Measurements from ENCODE around the gene RAB27A. TPM values are rescaled to one million over a fixed set of nuclear protein-coding genes. Genes with fewer than 3 reads are reported as not detected.

The RAB27A gene
- total and polyA plus RNA-seq, 9 of the 15 experiments (the other 6 are each of a cell fraction or from before 2014, with no cell fraction given) = 31.5 to 171 (median 80.4) TPM

- TF ChIP-seq, protein P1, sequence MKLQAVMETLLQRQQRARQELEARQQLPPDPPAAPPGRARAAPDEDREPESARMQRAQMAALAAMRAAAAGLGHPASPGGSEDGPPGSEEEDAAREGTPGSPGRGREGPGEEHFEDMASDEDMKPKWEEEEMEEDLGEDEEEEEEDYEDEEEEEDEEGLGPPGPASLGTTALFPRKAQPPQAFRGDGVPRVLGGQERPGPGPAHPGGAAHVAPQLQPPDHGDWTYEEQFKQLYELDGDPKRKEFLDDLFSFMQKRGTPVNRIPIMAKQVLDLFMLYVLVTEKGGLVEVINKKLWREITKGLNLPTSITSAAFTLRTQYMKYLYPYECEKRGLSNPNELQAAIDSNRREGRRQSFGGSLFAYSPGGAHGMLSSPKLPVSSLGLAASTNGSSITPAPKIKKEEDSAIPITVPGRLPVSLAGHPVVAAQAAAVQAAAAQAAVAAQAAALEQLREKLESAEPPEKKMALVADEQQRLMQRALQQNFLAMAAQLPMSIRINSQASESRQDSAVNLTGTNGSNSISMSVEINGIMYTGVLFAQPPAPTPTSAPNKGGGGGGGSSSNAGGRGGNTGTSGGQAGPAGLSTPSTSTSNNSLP (IDR thresholded peaks at IDR 0.05; ENCODE audit: borderline replicate concordance, low read depth, low read length) = no peak
- TF ChIP-seq TOE1 (IDR thresholded peaks at IDR 0.05; ENCODE audit: borderline replicate concordance) (peak; percentile 11; the same call in 1 of the 2 replicates), TOE1 (CRISPR knock-in tag; IDR thresholded peaks at IDR 0.05; ENCODE audit: borderline replicate concordance, low read depth) (no peak), SOX6 (IDR thresholded peaks at IDR 0.05) (no peak; the same call in 1 of the 2 replicates), SMC3 (conservative IDR thresholded peaks at IDR 0.05; ENCODE audit: insufficient read depth, low read depth, low read length) (no peak), ZNF133 (CRISPR knock-in tag; IDR thresholded peaks at IDR 0.05) (no peak), ZBTB7A (IDR thresholded peaks at IDR 0.05; ENCODE audit: borderline replicate concordance, control insufficient read depth, low read depth, low read length) (peak; percentile 79), U2AF1 (optimal IDR thresholded peaks at IDR 0.05; ENCODE audit: low read depth, low read length) (no peak), NELFE (IDR thresholded peaks at IDR 0.05; ENCODE audit: insufficient read depth, insufficient read length) (no peak), MCM3 (IDR thresholded peaks at IDR 0.05) (no peak)
- TF ChIP-seq, protein P2, sequence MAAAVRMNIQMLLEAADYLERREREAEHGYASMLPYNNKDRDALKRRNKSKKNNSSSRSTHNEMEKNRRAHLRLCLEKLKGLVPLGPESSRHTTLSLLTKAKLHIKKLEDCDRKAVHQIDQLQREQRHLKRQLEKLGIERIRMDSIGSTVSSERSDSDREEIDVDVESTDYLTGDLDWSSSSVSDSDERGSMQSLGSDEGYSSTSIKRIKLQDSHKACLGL (CRISPR knock-in tag; IDR thresholded peaks at IDR 0.05; ENCODE audit: borderline replicate concordance, poor library complexity, severe bottlenecking) = no peak
- TF ChIP-seq, protein P3, sequence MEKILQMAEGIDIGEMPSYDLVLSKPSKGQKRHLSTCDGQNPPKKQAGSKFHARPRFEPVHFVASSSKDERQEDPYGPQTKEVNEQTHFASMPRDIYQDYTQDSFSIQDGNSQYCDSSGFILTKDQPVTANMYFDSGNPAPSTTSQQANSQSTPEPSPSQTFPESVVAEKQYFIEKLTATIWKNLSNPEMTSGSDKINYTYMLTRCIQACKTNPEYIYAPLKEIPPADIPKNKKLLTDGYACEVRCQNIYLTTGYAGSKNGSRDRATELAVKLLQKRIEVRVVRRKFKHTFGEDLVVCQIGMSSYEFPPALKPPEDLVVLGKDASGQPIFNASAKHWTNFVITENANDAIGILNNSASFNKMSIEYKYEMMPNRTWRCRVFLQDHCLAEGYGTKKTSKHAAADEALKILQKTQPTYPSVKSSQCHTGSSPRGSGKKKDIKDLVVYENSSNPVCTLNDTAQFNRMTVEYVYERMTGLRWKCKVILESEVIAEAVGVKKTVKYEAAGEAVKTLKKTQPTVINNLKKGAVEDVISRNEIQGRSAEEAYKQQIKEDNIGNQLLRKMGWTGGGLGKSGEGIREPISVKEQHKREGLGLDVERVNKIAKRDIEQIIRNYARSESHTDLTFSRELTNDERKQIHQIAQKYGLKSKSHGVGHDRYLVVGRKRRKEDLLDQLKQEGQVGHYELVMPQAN (IDR thresholded peaks at IDR 0.05; ENCODE audit: borderline replicate concordance) = peak; percentile 56; the same call in 1 of the 2 replicates
- TF ChIP-seq, protein P4, sequence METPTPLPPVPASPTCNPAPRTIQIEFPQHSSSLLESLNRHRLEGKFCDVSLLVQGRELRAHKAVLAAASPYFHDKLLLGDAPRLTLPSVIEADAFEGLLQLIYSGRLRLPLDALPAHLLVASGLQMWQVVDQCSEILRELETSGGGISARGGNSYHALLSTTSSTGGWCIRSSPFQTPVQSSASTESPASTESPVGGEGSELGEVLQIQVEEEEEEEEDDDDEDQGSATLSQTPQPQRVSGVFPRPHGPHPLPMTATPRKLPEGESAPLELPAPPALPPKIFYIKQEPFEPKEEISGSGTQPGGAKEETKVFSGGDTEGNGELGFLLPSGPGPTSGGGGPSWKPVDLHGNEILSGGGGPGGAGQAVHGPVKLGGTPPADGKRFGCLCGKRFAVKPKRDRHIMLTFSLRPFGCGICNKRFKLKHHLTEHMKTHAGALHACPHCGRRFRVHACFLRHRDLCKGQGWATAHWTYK (CRISPR knock-in tag; IDR thresholded peaks at IDR 0.05) = no peak
These were observed at the start of gene RAB27A (continued) for GRCh38 chr15:55289746-55290527.
